ENCODE results near the gene GOLGA7B.

The GOLGA7B gene

DNA sequence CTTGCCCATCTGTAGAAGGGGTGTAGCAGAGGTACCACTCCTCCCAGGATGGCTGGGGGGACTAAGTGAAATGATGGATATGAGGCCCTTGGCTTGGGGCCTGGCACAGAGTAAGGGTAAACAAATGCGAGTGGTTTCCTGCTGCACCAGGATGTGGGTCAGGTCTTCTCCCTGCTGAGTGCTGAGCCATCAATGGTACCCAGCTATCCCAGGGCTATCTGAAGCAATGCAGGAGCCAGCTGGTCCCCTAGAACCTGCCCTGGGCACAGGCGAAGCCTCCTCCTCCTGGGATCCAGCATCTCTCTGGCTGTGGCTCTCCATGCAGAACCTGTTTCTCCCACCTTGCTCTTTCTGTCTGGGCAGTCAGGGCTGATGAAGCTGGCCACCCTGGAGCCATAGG lies 20.9 kb upstream of the GOLGA7B start (continued):
- TF ChIP-seq, protein P1, sequence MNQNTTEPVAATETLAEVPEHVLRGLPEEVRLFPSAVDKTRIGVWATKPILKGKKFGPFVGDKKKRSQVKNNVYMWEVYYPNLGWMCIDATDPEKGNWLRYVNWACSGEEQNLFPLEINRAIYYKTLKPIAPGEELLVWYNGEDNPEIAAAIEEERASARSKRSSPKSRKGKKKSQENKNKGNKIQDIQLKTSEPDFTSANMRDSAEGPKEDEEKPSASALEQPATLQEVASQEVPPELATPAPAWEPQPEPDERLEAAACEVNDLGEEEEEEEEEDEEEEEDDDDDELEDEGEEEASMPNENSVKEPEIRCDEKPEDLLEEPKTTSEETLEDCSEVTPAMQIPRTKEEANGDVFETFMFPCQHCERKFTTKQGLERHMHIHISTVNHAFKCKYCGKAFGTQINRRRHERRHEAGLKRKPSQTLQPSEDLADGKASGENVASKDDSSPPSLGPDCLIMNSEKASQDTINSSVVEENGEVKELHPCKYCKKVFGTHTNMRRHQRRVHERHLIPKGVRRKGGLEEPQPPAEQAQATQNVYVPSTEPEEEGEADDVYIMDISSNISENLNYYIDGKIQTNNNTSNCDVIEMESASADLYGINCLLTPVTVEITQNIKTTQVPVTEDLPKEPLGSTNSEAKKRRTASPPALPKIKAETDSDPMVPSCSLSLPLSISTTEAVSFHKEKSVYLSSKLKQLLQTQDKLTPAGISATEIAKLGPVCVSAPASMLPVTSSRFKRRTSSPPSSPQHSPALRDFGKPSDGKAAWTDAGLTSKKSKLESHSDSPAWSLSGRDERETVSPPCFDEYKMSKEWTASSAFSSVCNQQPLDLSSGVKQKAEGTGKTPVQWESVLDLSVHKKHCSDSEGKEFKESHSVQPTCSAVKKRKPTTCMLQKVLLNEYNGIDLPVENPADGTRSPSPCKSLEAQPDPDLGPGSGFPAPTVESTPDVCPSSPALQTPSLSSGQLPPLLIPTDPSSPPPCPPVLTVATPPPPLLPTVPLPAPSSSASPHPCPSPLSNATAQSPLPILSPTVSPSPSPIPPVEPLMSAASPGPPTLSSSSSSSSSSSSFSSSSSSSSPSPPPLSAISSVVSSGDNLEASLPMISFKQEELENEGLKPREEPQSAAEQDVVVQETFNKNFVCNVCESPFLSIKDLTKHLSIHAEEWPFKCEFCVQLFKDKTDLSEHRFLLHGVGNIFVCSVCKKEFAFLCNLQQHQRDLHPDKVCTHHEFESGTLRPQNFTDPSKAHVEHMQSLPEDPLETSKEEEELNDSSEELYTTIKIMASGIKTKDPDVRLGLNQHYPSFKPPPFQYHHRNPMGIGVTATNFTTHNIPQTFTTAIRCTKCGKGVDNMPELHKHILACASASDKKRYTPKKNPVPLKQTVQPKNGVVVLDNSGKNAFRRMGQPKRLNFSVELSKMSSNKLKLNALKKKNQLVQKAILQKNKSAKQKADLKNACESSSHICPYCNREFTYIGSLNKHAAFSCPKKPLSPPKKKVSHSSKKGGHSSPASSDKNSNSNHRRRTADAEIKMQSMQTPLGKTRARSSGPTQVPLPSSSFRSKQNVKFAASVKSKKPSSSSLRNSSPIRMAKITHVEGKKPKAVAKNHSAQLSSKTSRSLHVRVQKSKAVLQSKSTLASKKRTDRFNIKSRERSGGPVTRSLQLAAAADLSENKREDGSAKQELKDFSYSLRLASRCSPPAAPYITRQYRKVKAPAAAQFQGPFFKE (tag by site-specific recombination; IDR thresholded peaks at IDR 0.05; ENCODE audit: borderline replicate concordance), result no peak
- TF ChIP-seq ZNF501 (tag by site-specific recombination; IDR thresholded peaks at IDR 0.05) (no peak), ZNF302 (tag by site-specific recombination; IDR thresholded peaks at IDR 0.05; ENCODE audit: low read depth) (no peak), IKZF3 (tag by site-specific recombination; IDR thresholded peaks at IDR 0.05) (no peak), ZNF549 (tag by site-specific recombination; IDR thresholded peaks at IDR 0.05) (no peak), ZNF24 (tag by site-specific recombination; IDR thresholded peaks at IDR 0.05) (no peak), GFI1B (tag by site-specific recombination; IDR thresholded peaks at IDR 0.05) (no peak), ZNF660 (tag by site-specific recombination; IDR thresholded peaks at IDR 0.05) (no peak)
- TF ChIP-seq, protein P2, sequence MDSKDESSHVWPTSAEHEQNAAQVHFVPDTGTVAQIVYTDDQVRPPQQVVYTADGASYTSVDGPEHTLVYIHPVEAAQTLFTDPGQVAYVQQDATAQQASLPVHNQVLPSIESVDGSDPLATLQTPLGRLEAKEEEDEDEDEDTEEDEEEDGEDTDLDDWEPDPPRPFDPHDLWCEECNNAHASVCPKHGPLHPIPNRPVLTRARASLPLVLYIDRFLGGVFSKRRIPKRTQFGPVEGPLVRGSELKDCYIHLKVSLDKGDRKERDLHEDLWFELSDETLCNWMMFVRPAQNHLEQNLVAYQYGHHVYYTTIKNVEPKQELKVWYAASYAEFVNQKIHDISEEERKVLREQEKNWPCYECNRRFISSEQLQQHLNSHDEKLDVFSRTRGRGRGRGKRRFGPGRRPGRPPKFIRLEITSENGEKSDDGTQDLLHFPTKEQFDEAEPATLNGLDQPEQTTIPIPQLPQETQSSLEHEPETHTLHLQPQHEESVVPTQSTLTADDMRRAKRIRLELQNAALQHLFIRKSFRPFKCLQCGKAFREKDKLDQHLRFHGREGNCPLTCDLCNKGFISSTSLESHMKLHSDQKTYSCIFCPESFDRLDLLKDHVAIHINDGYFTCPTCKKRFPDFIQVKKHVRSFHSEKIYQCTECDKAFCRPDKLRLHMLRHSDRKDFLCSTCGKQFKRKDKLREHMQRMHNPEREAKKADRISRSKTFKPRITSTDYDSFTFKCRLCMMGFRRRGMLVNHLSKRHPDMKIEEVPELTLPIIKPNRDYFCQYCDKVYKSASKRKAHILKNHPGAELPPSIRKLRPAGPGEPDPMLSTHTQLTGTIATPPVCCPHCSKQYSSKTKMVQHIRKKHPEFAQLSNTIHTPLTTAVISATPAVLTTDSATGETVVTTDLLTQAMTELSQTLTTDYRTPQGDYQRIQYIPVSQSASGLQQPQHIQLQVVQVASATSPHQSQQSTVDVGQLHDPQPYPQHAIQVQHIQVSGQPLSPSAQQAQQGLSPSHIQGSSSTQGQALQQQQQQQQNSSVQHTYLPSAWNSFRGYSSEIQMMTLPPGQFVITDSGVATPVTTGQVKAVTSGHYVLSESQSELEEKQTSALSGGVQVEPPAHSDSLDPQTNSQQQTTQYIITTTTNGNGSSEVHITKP (tag by site-specific recombination; IDR thresholded peaks at IDR 0.05), result no peak

DNA sequence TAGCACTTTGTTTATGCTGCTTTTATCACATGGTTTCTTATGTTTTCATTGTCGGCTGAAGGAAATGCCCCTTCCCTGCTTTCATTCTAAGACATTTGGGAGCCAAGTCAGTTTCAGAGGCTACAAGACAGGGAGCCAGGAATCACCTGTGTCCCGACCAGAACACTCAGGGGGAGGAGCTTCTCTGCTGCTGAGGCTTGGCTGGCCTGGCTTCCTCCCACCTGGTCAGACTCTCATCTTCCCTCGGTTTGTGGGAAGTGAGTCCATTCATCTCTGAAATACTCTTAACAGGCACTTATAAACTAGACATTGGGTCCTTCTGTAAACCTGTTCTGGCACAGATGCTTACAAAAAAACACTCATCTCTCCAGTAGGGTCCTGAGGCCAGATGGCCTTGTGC lies 19.6 kb upstream of the GOLGA7B start:
- TF ChIP-seq ZNF302 (tag by site-specific recombination; IDR thresholded peaks at IDR 0.05; ENCODE audit: low read depth) (no peak), ZNF629 (tag by site-specific recombination; IDR thresholded peaks at IDR 0.05) (no peak), ZXDB (tag by site-specific recombination; IDR thresholded peaks at IDR 0.05) (no peak), ZFP3 (tag by site-specific recombination; IDR thresholded peaks at IDR 0.05; ENCODE audit: low read depth) (no peak), ZNF549 (tag by site-specific recombination; IDR thresholded peaks at IDR 0.05) (no peak), ZNF701 (tag by site-specific recombination; IDR thresholded peaks at IDR 0.05) (no peak)
- Histone ChIP-seq H3K27ac (ENCODE audit: extremely low read depth, low read depth, low read length) (no peak overlapping the region), H3K4me3 (ENCODE audit: low read depth, low read length) (no peak overlapping the region), H3K4me1 (ENCODE audit: control insufficient read depth, insufficient read depth, low read length) (no peaks in the 10 kb centered on the region), H3K9me3 (ENCODE audit: control insufficient read depth, insufficient read depth, low read depth, low read length) (no peaks in the 10 kb centered on the region), H3K36me3 (ENCODE audit: control insufficient read depth in 2 of 2, insufficient read depth in 1 of 2, low read length in 2 of 2) (no peaks in the 10 kb centered on the region)
- CTCF ChIA-PET, result interaction anchor here (0.9 kb wide), 1 partner anchor 39 kb away, joined by 3 read pairs; no protein-coding TSS in a partner anchor
- POLR2A ChIA-PET, result no interaction called here

DNA sequence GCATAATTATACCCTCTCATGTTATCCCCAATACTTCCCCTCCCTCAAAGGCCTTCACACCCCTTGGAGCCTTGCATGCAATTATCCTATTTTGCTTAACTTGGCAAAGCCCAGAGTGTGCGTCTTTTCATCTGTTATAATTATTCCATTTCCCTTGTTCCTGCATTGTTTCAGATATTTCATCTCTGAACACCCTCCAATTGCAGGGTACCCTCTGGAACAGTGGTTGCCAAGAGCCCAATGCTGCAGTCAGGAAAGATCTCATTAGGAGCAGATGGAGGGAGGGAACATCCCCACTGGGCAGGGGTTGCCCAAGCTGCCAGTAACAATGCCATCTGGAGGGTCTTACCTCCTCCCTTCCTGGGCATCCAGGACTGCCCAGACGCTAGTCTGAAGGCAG lies 18.4 kb upstream of the GOLGA7B start:
- Histone ChIP-seq H3K27ac (ENCODE audit: extremely low read depth, low read depth, low read length) (no peak overlapping the region), H3K9me3 (ENCODE audit: control insufficient read depth, insufficient read depth, low read depth, low read length) (no peaks in the 10 kb centered on the region), H3K36me3 (ENCODE audit: control insufficient read depth in 2 of 2, insufficient read depth in 1 of 2, low read length in 2 of 2) (no peaks in the 10 kb centered on the region), H3K4me1 (ENCODE audit: control insufficient read depth, insufficient read depth, low read length) (no peaks in the 10 kb centered on the region), H3K4me3 (ENCODE audit: low read depth, low read length) (no peak overlapping the region)
- TF ChIP-seq MEIS1 (CRISPR knock-in tag; IDR thresholded peaks at IDR 0.05; ENCODE audit: borderline replicate concordance) (no peak), ZNF19 (tag by site-specific recombination; IDR thresholded peaks at IDR 0.05; ENCODE audit: low read depth) (no peak), ZNF529 (tag by site-specific recombination; IDR thresholded peaks at IDR 0.05; ENCODE audit: insufficient replicate concordance) (no peak)
- TF ChIP-seq, protein P3, sequence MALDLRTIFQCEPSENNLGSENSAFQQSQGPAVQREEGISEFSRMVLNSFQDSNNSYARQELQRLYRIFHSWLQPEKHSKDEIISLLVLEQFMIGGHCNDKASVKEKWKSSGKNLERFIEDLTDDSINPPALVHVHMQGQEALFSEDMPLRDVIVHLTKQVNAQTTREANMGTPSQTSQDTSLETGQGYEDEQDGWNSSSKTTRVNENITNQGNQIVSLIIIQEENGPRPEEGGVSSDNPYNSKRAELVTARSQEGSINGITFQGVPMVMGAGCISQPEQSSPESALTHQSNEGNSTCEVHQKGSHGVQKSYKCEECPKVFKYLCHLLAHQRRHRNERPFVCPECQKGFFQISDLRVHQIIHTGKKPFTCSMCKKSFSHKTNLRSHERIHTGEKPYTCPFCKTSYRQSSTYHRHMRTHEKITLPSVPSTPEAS (tag by site-specific recombination; IDR thresholded peaks at IDR 0.05), result no peak
- CTCF ChIA-PET, result interaction anchor here (1.0 kb wide), 1 partner anchor 38 kb away, joined by 3 read pairs; no protein-coding TSS in a partner anchor
- POLR2A ChIA-PET, result no interaction called here

Measured in HEK293 (cell line).